Left kidney (tissue), 2 donors: ENCODE results near the gene CENPQ. TPM values are rescaled to one million over a fixed set of nuclear protein-coding genes. Genes with fewer than 3 reads are reported as not detected.

Source experiments
- DNase-seq: peaks from one replicate; pipeline ENCODE4 v3.0.0-alpha.2; 2013
- polyA plus RNA-seq: library from polyadenylated mRNA; unstranded; fragments of 120-200 nt; gene quantifications from one replicate; pipeline ENCODE4 v1.2.1, GENCODE V29; 2013; ENCODE audit not compliant: insufficient read length

CENPQ gene
- polyA plus RNA-seq, 1 donor = 18.3 TPM

GRCh38 chr6:49504666-49505065 is 41.5 kb downstream of the CENPQ start:
- no peak for DNase-seq

- DNase-seq = no peak
Measured at GRCh38 chr6:49506569-49507111, 43.5 kb downstream of the CENPQ start.

- no peak for DNase-seq
Measured at GRCh38 chr6:49509342-49509741, 46.2 kb downstream of the CENPQ start.

- DNase-seq = no peak
Measured at GRCh38 chr6:49513153-49513989, 50.2 kb downstream of the CENPQ start.

- DNase-seq = no peak
Measured at GRCh38 chr6:49514571-49515484, 51.7 kb downstream of the CENPQ start.

- no peak for DNase-seq
Measured at GRCh38 chr6:49515485-49516146, 52.4 kb downstream of the CENPQ start.

- no peak for DNase-seq
Measured at GRCh38 chr6:49516147-49516505, 53.0 kb downstream of the CENPQ start.

GRCh38 chr6:49517919-49518318 is 54.7 kb downstream of the CENPQ start:
- no peak for DNase-seq

- DNase-seq = no peak
Measured at GRCh38 chr6:49519660-49520059, 56.5 kb downstream of the CENPQ start.

- DNase-seq = no peak
Measured at GRCh38 chr6:49522710-49523593, 59.8 kb downstream of the CENPQ start.

GRCh38 chr6:49523901-49524300 is 60.7 kb downstream of the CENPQ start:
- DNase-seq = no peak

GRCh38 chr6:49524541-49524940 is 61.4 kb downstream of the CENPQ start:
- DNase-seq = no peak

- no peak for DNase-seq
Measured at GRCh38 chr6:49526598-49526997, 63.4 kb downstream of the CENPQ start.

GRCh38 chr6:49527320-49527719 is 64.2 kb downstream of the CENPQ start:
- DNase-seq = no peak

GRCh38 chr6:49528571-49528970 is 65.4 kb downstream of the CENPQ start:
- DNase-seq = no peak

- DNase-seq = no peak
Measured at GRCh38 chr6:49530141-49530776, 67.1 kb downstream of the CENPQ start.

- DNase-seq = peak; percentile 62
Measured at GRCh38 chr6:49531774-49532569, 68.8 kb downstream of the CENPQ start.

- DNase-seq = no peak
Measured at GRCh38 chr6:49535795-49536194, 72.6 kb downstream of the CENPQ start.

GRCh38 chr6:49539102-49539501 is 75.9 kb downstream of the CENPQ start:
- no peak for DNase-seq

GRCh38 chr6:49540614-49541013 is 77.4 kb downstream of the CENPQ start:
- DNase-seq = no peak
